ENCODE results near the gene DHRS7. TPM values are rescaled to one million over a fixed set of nuclear protein-coding genes. Genes with fewer than 3 reads are reported as not detected.

The DHRS7 gene
- total RNA-seq, 6 donors from 2014 or later: 52.4 to 116 (median 89.0) TPM

DNA sequence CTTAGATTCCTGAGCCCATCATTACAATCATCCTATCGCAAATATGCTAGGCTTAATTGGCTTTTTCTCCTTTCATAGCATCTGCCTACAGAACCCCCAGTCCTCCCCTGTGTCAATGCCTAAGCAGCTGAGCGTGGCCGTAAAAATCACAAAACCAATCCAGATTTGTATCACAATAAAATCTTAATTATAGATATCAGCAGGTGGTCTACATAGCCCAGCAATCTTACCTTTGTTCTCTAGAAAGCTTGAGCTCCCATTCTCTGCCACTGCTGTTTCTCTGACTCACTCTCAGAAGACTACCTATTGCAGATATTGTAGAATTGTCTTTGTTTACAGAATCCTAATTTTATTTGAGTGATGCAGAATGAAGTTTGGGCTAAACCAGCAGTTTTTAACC lies 46.0 kb upstream of the DHRS7 start:
- H3K9me3 ChIP-seq: no peaks in the 10 kb centered on the region
- DNase-seq: no peak
- no peaks in the 10 kb centered on the region for H3K4me1 ChIP-seq
- 95 to 97% methylated on average over 3 of the region's 3 CpGs for WGBS, 2 donors
- no peak overlapping the region for H3K4me3 ChIP-seq
- no peak overlapping the region for H3K27ac ChIP-seq
- no peaks in the 10 kb centered on the region for H3K27me3 ChIP-seq
- no peak for ATAC-seq (ENCODE audit: low FRiP score in 2 of 2)
- no peaks in the 10 kb centered on the region for H3K36me3 ChIP-seq
- no peak for TF ChIP-seq EP300 (IDR thresholded peaks at IDR 0.05)
- TF ChIP-seq POLR2AphosphoS5 (IDR thresholded peaks at IDR 0.05): no peak
- TF ChIP-seq POLR2A (IDR thresholded peaks at IDR 0.05): no peak
- TF ChIP-seq, protein P1, sequence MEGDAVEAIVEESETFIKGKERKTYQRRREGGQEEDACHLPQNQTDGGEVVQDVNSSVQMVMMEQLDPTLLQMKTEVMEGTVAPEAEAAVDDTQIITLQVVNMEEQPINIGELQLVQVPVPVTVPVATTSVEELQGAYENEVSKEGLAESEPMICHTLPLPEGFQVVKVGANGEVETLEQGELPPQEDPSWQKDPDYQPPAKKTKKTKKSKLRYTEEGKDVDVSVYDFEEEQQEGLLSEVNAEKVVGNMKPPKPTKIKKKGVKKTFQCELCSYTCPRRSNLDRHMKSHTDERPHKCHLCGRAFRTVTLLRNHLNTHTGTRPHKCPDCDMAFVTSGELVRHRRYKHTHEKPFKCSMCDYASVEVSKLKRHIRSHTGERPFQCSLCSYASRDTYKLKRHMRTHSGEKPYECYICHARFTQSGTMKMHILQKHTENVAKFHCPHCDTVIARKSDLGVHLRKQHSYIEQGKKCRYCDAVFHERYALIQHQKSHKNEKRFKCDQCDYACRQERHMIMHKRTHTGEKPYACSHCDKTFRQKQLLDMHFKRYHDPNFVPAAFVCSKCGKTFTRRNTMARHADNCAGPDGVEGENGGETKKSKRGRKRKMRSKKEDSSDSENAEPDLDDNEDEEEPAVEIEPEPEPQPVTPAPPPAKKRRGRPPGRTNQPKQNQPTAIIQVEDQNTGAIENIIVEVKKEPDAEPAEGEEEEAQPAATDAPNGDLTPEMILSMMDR (IDR thresholded peaks at IDR 0.05): no peak

GRCh38 chr14:60210703-60211102 lies 45.5 kb upstream of the DHRS7 start:
- Histone ChIP-seq H3K36me3 (no peaks in the 10 kb centered on the region), H3K9me3 (no peaks in the 10 kb centered on the region), H3K27ac (no peak overlapping the region), H3K4me3 (no peak overlapping the region), H3K4me1 (no peaks in the 10 kb centered on the region), H3K27me3 (no peaks in the 10 kb centered on the region)
- DNase-seq: no peak
- TF ChIP-seq EP300 (IDR thresholded peaks at IDR 0.05) (no peak), POLR2AphosphoS5 (IDR thresholded peaks at IDR 0.05) (no peak), POLR2A (IDR thresholded peaks at IDR 0.05) (no peak)
- TF ChIP-seq, protein P1 (IDR thresholded peaks at IDR 0.05): no peak
- ATAC-seq (ENCODE audit: low FRiP score in 2 of 2): no peak
- 63 to 82% methylated on average over 1 of the region's 1 CpG for WGBS, 2 donors

DNA sequence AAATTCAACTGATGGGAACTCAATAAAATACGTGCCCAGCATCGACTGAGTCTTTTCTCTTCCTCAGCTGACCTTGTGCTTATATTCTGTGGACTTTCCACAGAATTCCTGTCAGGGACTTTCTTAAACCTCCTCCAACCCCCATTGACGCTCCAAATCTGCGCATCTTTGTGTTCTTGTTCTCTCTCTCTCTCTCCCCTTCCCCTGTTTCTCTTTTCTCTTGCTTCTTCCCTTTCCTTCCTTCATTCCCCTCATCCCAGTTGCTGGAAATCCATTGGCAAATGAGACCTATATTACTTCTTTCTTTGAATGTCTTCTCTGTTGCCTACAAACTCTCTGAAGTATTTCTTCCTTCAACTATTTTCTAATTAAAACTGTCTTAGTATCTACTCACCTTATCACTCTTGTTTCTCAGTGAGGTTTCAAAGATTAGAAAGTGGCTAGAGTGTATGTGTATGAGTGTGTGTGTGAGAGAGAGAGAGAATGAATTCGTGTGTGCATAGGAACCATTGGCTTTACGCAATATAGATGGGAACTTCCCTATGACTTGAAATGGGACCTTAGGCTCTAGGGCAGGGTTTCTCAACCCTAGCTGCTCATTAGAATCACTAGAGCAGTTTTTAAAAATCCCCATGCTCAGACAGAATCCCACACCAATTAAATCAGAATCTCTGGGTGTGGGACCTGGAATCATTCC lies 41.8 kb upstream of the DHRS7 start:
- DNase-seq (no peak), ATAC-seq (ENCODE audit: low FRiP score in 2 of 2) (no peak)
- H3K36me3 ChIP-seq: no peaks in the 10 kb centered on the region
- H3K27me3 ChIP-seq: no peaks in the 10 kb centered on the region
- no peaks in the 10 kb centered on the region for H3K4me1 ChIP-seq
- no peaks in the 10 kb centered on the region for H3K9me3 ChIP-seq
- WGBS, 2 donors: 72 to 83% methylated on average over 6 of the region's 6 CpGs
- TF ChIP-seq POLR2A (IDR thresholded peaks at IDR 0.05): no peak
- TF ChIP-seq, protein P1 (IDR thresholded peaks at IDR 0.05): no peak
- no peak for TF ChIP-seq POLR2AphosphoS5 (IDR thresholded peaks at IDR 0.05)
- no peak for TF ChIP-seq EP300 (IDR thresholded peaks at IDR 0.05)
- no peak overlapping the region for H3K27ac ChIP-seq
- H3K4me3 ChIP-seq: no peak overlapping the region

GRCh38 chr14:60206249-60206670 lies 41.1 kb upstream of the DHRS7 start:
- 83 to 89% methylated on average over 7 of the region's 7 CpGs for WGBS, 2 donors
- Histone ChIP-seq H3K36me3 (no peaks in the 10 kb centered on the region), H3K4me3 (no peak overlapping the region), H3K27me3 (no peaks in the 10 kb centered on the region), H3K27ac (no peak overlapping the region), H3K4me1 (no peaks in the 10 kb centered on the region), H3K9me3 (no peaks in the 10 kb centered on the region)
- DNase-seq: no peak
- no peak for ATAC-seq (ENCODE audit: low FRiP score in 2 of 2)
- no peak for TF ChIP-seq EP300 (IDR thresholded peaks at IDR 0.05)
- no peak for TF ChIP-seq POLR2A (IDR thresholded peaks at IDR 0.05)
- no peak for TF ChIP-seq POLR2AphosphoS5 (IDR thresholded peaks at IDR 0.05)
- TF ChIP-seq, protein P1 (IDR thresholded peaks at IDR 0.05): no peak

Data from upper lobe of left lung (tissue), 6 donors.